A673 (cell line): ENCODE results near the gene AGBL3.

Source experiments
- EZH2 ChIP-seq: fragments of 200-600 bp; sonication (generic); IDR thresholded peaks from 2 replicates; pipeline ENCODE4 v1.6.1; 2017; ENCODE audit warnings: borderline replicate concordance, low read depth, mild to moderate bottlenecking, mixed read lengths, antibody characterized with exemption, low read length; ENCODE audit not compliant: poor library complexity, severe bottlenecking
- TF ChIP-seq, protein P1 (sequence below): fragments of 300-800, 200-600 bp; sonication (generic); conservative IDR thresholded peaks from 2 replicates; pipeline ENCODE4 v1.5.1; 2017; ENCODE audit warnings: low read depth, mild to moderate bottlenecking, antibody characterized with exemption, low read length, moderate library complexity, mixed read lengths

DNA sequence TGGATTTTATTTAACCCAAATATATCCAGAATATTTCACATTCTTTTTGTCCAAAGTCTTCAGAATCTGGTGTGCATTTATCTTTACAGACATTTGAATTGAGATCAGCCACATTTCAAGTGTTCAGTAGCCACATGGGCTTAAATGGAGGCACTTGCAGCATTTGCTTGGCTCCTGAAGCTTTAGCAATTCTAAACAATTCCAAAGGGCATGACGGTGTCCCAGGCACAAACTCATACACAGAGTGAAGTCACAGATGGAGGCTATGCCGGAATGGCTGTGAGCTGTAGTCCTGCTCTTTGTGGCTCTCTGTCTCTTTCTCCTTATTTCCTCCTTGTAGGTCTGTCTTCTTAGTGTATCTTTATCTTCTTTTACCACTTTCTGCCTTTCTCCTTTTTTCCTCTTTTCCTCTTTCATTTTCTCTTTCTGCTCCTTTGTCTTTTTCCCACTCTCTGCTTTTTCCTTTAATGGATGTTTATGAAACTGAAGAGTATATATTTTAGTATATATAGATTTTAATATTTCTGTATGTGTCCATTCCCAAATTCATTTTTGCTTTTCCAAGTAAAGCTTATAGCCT, 7.7 kb downstream of the AGBL3 start:
- TF ChIP-seq, protein P1, sequence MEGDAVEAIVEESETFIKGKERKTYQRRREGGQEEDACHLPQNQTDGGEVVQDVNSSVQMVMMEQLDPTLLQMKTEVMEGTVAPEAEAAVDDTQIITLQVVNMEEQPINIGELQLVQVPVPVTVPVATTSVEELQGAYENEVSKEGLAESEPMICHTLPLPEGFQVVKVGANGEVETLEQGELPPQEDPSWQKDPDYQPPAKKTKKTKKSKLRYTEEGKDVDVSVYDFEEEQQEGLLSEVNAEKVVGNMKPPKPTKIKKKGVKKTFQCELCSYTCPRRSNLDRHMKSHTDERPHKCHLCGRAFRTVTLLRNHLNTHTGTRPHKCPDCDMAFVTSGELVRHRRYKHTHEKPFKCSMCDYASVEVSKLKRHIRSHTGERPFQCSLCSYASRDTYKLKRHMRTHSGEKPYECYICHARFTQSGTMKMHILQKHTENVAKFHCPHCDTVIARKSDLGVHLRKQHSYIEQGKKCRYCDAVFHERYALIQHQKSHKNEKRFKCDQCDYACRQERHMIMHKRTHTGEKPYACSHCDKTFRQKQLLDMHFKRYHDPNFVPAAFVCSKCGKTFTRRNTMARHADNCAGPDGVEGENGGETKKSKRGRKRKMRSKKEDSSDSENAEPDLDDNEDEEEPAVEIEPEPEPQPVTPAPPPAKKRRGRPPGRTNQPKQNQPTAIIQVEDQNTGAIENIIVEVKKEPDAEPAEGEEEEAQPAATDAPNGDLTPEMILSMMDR = no peak
- TF ChIP-seq EZH2 = no peak
